Activated CD8-positive, alpha-beta memory T cell treated with anti-CD3 and anti-CD28 coated beads for 24 hours (primary cell): Measurements from ENCODE around the gene MANBA.
A peak's percentile ranks its signal among the peaks of the same experiment; 100 is the strongest.
"Not testable (repeated sequence)": the region's sequence is repeated elsewhere in the genome, so short reads cannot be mapped to it uniquely, and the experiment has no call there.

Experiments used
- DNase-seq: peaks from one replicate; pipeline ENCODE4 v3.0.0-alpha.2; 2020

Gene MANBA

DNA sequence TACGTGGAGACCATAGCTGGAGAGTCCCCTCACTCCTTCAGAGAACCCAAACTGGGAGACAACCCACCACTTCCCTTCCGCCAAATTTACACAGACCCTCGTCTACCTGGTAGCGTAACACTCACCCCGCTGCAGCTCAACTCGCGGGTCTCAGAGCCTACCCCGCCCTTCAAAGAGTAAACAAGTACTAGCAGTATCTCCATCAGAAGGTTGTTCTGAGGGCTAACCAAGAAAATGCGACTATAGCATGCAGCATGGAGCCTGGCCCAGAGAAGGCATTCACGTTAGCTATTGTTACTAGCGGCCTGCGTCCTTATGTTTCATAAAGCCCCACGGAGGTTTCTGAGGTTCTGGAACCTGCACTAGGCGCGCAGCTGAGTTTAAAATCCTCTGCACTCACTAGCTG, 531 bp upstream of the MANBA start:
- DNase-seq: no peak

DNA sequence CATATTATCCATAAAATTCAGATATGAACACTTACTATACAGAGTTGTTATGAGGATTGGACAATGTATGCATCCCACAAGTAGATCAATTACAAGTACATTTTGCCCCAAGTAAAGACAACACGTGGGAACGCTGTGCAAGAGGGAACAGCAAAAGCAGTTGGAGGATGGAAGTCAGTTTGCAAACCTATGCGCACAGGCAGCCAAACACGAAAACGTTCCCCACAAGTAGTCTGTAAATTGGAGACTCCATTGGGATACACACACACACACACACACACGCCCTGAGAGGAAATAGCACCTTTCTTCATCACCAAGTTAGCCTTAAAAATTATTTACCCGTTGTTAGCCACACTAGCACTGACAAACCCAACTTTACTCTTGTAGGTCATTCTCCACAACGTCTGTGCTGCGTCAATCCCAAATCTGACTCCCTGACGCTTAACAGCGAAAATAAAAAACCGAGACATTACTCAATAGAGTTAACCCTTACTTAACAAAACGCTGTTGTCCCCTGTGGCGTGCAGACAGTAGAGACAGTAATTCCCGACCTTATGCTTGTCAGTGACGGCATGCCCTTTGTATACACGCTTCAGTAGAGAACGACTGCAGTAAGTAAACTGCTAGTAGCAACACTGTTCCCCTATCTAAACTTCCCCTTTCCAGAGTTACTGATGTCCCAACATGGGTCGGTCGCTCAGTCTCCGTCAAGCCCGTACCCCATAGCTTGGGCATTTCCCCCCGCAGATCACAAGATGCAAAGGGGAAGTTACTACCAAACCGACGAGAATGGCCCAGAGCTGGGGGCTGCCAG, 730 bp downstream of the MANBA start:
- DNase-seq: peak; percentile 61

DNA sequence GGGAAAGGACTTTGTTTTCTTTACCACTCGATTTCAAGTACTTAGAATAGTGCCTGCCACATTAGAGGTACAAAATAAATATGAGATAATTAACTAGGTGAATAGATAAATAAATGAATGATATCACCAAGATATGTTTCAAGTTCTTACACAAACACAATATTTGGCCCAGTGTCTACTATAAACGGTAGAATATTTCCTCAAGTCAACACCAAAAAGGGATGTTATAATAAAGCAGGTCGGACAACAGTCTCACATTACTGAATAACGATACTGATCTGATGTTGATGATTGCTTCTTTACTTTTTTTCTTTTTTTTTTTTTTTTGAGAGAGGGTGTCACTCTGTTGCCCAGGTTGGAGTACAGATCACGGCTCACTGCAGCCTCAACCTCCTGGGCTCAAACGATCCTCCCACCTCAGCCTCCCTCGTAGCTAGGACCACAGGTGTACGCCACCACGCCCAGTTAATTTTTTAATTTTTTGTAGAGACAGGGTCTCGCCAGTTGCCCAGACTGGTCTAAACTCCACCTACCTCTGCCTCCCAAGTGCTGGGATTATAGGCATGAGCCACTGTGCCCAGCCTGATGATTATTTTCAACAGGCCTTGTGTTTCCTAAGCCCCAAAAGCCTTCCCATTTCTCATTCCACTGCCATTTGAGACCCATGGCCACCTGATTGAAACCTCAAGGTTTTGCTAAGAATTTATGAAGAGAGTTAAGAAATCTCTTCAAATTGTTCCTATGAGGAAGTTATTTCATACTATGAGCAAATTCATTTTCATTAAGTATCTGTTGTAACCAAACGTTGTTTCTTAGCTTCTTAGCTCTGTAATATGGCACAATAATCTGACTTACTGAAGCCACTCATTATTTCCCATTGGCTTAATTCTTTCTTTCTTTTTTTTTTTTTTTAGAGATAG, 2.3 kb downstream of the MANBA start:
- DNase-seq: no peak

DNA sequence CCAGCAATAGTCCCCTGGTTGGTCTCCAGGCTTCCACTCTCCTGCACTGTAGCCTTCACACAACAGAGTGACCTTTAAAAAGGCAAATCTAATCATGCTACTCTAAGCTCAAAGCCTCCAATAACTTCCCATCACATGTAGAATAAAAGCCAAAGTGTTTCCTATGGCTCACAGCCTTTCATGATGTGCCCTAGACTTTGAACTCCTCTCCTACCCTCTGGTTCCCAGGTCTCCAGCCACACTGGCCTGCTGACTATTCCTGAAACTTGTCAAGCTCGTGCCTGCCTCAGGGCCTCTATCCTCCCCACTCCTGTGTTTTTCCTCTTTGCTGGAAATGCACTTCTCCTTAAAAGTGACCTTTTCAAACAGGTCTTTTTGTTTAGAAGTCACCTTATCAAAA, 3.1 kb downstream of the MANBA start:
- DNase-seq: no peak

DNA sequence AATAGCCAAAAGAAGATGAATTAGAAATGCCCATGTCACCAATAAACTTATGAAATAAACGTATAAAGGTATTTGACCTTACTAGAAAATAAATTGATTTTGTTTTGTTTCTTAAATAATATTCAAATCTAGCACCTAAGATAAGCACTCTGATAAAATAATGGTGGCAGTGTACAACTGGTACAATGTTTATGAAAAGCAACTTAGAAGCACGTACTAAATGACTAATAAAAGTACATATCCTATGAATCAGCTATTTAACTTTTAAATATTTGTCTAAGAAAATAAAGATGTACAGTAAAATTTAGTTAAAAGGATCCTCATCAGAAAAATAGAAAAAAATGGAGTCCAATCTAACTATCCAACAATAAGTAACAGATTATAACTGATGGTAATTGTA, 6.7 kb downstream of the MANBA start:
- DNase-seq: no peak

DNA sequence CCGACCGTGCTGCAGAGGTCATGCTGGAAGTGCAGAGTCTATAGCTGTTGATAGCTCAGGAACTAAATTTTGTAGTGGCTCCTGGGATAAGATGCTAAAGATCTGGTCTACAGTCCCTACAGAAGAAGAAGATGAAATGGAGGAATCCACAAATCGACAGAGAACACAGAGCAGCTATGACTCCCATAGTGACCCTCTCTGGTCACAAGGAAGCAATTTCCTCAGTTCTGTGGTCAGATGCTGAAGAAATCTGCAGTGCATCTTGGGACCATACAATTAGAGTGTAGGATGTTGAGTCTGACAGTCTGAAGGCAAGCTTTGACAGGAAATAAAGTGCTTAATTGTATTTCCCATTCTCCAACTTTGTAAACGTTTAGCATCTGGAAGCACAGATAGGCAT, 8.8 kb downstream of the MANBA start:
- DNase-seq: no peak

DNA sequence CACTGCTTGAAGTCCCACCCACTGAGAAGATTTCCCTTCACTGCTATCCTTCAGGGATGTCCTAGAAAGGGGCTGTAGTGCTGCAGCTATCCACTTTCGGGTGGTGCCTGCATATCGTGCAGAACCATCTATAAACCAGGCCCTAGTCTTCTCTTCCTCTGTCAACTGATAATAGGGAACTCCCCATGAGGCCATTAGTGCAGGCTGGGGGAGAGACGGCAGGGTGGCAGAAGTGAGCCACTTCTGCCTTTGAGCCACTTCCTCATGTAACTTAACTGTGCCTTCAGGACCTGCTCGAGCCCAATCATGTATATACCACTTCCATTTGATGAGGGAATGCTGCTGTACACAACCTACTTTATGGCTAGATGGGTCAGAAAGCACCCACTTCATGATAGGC, 17.4 kb downstream of the MANBA start:
- not testable (repeated sequence) for DNase-seq

DNA sequence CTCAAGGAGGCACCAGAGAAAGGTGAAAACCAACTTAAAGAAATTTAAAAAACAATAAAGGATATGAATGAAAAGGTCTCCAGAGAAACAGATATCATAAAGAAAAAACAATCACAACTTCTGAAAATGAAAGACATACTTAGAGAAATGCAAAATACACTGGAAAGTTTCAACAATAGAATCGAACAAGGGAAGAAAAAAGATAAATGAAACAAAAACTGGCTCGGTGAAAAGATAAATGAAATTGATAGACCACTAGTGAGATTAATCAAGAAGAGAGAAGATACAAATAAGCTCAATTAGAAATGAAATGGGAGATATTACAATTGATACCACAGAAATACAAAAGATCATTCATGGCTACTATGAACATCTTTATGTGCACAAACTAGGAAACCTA, 22.0 kb downstream of the MANBA start:
- not testable (repeated sequence) for DNase-seq

DNA sequence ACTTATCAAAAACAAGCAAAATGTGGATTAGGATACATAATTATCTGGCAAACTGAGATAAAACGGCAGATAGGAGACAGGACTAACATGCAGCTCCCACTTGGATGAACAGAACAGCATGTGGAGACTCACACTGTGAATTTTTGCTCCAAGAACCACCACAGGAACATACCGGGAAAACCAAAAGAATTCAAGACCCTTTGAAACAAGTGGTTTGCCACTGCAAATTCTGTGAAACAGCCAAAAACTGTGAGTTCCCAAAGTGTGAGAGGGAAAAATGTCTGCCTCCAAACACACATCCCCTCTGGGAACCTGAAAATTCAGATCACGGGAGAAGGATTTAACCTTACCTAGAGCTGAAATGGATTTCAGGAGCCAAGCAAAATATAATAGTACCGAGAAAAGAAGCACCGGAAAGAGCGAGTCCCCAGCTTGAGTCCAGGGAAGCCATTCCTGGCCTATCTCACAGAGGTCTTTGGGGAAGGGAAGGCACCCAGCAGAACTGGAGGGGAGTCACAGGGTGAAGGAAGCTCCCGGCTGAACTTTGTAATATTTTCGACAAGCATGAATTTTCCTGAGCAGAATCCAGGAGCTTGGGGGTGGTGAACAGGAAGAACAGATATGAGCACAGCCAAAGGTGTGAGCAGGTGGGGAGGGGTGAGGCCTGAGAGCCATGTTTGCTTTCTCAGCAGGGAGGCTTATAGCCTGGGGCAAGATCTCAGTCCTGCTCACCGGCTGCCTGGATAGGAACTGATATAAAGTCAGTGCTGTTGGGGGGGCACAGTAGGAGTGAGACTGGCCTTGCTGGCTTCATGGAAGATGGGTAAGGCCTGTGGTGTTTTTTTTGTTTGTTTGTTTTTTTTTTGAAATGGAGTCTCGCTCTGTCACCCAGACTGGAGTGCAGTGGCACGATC, 23.9 kb downstream of the MANBA start:
- no peak for DNase-seq

DNA sequence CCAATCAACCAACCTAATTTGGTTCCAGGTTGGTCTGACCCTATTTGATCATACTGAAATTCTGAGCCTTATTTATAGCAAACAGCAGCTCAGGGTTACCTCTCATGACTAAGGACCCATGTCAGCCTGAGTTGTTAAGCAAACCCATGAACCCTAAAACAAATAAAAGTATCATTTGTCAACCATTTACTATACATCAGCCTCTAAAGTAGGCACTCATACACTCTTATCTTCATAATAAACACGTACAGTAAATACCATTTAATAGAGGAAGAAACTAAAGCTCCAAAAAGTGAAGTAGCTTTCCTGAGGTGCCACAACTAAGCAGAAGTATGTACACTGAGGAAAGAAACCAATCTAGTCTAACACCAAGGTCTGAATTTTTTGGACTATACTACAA, 25.2 kb downstream of the MANBA start:
- no peak for DNase-seq

DNA sequence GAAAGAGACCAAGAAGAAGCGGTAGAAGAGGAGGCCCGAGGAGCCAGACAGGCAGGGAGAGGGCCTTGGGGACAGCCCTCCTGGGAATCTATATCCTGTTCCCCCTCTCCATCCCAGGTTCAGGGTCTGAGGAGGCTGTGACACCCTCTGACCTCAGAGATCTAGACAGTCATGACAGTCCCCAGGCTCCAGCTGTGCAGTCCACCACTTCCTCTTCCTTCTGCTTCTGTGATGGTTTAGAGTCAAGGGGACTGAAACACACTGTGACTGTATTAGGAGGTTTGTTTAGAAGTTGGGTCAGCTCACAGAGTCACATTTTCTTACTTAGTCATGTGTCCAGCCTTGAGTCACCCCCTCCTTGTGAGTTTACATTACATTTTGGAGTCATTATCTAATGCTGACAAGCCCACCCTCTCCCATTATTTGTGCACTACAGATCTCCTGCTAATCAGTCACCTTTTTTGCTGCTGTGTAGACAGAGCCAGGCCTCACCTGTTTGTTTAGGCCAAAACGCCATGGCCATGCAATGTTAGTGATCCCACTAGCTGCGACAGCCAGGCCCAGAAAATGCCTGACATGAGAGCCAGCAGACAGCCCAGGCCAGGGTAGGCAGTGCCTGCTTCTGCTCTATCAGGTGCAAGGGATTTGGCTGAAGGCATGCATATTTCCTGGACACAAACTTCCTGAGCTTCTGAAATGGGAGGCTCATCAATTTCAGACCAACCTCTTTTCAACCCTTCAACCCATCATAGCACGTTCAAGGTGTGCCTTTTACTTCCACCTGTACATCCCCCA, 26.0 kb downstream of the MANBA start:
- no peak for DNase-seq

DNA sequence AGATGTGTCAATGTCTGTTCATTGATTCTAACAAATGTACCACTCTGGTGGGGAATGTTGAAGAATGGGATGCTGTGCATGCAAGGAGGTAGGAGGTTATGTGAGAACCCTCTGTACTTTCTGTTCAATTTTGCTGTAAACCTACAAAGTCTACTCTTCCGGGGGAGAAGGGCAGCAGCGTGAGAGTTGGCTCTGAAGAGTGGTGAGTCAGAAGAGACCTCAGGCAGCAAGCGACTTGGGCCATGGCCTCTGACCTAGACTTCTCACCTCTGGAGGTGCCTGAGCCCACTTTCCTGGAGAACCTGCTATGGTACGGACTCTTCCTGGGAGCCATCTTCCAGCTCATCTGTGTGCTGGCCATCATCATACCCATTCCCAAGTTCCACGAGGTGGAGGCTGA, 26.7 kb downstream of the MANBA start:
- no peak for DNase-seq

DNA sequence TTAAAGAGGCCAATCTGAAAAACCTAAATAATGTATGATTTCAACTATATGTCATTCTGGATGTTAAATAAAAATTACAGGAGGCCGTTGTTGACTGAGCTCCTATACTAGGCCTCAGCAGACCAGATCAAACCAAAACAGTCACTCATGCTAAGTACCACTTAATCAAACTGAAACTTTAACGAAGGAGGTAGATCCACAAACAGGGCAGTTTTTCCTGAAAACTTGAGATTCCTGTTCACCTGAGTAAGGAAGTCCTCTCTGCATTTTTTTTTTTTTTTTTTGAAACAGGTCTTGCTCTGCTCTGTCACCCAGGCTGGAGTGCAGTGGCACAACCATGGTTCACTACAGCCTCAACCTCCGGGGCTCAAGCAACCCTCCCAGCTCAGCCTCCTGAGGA, 27.7 kb downstream of the MANBA start:
- no peak for DNase-seq

DNA sequence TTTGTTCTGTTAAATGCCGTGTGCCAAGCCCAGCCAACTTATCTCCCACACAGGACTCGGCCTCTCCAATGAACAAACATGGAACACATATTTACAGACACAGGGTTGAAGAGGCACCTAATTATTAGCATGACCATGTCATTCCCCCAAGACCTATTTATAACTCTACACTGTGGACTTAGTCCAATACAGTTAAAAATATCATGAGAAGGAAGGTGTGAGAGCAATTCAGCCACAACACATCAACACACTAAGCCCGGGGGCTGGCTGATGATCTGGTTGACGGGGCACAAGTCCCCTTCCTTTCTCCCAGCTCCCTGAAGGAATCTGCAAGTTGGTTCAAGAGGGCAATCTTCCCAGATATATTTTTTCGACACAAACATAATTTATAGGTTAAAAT, 28.1 kb downstream of the MANBA start:
- DNase-seq: no peak

DNA sequence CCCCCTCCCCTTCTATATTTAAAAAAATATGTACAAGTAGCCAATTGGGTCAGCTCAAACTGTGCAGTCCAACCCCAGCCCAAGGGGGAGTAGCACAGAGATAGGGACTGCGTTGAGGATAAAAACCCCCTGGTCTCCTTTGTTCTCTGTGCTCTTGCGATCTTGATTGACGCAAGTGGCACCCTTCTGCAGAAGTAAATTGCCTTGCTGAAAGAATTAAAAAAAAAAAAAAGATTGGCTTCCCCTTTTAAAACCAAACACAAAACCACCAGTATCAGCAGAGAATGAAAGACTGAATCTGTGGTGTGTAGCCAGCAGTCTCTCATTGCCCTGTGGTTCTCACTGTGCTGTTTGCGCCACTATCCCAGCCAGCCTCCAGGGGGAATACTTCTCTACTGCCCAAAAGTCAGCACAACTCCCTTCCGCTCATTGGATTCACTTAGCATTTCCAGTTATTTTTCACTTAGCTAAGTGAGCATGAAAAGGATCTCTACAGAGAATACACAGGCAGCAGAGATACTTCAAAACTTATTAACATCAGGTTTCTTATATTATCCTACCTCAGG, 29.7 kb downstream of the MANBA start:
- no peak for DNase-seq

DNA sequence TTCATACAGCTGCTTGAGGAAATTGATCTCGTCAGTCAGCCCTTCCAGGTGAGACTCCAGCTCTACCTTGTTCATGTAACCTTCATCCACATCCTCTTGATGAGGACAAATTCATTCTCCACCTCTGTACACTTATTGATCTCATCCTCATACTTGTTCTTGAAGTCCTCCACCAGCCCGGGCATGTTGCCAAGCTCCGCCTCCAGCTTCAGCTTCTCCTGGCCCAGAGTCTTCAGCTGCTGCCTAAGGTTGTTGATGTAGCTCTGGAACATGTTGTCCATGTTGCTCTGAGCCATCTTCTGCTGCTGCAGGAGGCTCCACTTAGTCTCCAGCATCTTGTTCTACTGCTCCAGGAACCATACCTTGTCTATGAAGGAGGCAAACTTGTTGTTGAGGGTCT, 31.3 kb downstream of the MANBA start:
- DNase-seq: not testable (repeated sequence)

DNA sequence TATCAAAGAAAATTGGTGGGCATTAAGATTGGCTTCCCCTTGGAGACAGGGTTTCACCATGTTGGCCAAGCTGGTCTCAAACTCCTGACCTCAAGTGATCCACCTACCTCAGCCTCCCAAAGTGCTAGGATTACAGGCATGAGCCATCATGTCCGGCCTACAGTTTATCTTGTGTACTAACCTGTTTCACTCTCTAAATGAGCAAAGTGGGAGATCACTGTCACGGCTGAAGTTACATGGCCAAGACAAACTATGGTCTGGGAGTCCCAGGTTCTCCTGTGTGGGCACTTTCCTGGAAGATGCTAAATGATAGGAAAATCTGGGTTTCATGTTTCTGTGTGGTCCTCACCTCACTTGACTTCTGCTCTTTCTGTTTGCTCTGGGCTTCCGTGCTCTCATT, 33.8 kb downstream of the MANBA start:
- DNase-seq: not testable (repeated sequence)

DNA sequence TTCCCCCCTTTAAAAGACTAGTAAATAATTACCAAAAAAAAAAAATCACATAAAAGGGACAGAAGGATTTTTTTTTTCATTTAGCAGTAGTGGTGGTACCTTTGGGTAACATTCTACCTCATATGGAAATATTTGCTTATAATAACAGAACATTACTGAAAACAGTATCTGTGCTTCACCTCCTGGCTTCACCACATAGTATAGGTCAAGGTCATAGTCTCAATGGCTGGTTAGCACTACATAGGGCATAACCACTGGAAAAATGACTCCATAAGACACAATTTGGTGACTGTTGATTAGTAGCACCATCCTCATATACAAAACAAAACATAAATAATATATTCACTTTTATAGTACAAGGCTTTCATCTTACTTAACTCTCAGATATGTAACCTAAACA, 34.7 kb downstream of the MANBA start:
- no peak for DNase-seq

DNA sequence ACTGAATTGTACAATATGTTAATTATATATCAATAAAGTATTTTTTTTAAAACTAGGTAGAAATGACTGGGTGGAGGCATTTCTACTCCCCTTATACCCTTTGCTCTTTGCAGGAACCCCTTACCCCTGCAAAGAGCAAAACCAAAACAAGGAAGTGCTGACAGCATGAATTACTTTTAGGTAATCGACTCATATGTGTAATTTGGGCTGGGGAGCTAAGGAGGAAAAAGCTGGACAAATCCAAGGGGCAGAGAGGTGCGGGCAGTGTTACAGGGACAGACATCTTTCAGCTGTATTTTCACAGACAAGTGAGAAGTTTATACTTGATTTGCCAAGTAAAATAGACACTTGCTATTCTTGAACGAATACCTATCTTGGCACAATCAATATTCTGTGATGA, 35.5 kb downstream of the MANBA start:
- no peak for DNase-seq

DNA sequence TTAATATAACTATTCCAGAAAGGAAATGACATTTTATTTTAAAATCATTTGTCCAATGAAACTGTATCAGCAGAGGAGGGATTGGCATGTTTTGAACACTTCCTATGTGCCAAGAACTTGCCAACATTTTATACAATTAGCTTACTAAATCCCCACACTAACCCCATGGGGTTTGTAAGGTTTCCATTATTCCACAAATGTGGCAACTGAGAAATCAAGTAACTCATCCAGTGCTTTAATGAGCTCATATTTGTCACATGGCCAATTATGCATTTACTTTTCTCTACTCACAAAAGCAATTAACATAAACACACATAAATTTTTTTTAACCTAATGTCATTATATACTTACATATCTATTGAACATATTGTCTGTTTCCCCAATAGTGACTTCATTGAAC, 37.3 kb downstream of the MANBA start:
- no peak for DNase-seq

DNA sequence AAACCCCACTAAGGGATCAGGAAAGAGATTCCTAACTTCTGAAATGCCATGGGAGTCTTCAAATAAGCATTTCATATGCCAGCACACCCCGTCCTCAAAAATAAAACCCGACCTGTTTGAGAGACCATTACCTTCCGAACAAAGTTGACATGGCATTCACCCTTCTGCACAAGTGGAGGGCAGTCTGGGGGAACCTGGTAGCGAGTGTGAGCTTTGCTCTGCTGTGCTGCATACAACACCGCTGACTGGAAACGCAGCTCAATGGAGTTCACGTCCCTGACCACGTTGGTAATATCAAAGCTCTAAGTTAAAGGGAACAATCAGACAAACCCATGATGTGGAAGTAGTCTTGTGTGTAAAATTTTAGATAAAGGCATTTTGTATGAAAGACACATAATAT, 38.0 kb downstream of the MANBA start:
- no peak for DNase-seq
